SHP77 (cell line): ENCODE data around the gene MED15.
"Not testable (repeated sequence)": the region's sequence is repeated elsewhere in the genome, so short reads cannot be mapped to it uniquely, and the experiment has no call there.

Experiments
- DNase-seq, 2 experiments: peaks; one replicate each; lab custom pipeline; 2025; lab: John Stamatoyannopoulos, UW

MED15 gene

DNA sequence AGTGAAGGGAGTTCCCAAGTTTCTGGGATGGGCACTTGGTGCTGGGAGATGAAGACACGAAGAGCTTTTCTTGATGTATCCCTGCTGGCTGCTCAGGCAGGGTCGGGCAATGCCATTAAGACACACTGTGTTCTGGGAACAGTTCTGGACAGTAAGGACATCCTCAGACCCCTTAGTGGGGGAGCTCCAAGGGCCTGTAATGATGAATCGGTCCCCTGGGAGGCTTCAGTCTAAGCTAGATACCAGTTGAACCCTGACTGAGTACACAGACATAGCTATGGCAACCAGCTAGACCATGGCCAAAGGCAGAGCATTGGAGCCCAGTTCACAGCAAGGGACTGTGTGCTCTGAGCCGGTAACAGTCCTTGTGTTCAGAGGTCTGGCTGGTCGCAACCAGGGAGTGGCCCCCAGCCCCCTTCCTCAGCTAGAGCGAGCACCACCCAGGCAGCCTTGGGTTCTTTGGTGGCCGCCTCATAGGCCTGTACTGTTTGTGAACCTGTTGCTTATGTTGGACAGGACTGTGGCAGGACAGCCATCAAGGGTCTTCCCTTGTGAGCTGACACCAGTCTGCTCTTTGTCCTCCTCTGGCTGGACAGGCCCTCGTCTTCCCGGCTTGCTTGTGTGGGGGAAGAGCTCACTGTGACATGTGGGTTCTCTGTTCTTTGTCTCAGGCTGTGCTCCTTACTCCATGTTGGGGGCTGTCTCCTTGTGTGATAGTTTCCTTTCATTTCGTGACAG is 25.0 kb downstream of the MED15 start:
- no peak for DNase-seq

DNA sequence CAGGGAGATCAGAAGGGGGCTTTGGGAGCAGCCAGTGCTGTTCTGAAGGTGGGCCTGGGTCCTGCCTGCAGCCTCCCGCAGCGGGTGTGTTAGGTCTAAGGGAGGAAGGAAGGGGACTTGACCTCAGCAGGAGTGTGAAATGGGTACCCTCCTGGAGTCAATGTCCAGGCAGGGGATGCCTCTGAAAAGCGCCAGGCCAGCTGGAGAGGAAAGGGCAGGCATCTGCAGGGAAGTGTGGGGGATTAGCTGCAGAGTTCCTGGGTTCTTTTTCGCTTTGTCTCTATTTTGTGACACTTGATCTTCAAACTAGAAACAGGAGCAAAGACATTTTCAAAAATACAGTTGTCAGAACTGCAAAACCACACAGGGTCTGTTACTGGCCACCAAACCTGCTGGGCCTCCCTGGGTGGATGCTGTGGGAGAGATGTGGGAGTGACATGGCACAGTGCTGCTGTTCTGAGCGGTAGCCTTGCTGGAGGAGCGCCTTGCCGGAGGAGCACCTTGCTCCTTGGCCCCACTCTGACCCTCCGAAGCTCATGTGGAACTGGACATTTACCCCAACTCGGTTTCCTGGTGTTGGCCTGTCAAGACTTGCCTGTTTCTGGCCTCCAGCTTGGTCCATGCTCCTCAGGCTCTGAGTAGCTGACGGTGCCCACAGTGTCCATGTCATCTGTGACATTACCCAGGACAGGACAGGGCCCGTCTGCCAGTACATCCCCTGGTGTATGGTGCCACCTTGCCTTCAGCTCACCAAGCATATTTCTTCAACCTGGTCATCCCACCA is 25.9 kb downstream of the MED15 start:
- DNase-seq: no peak

DNA sequence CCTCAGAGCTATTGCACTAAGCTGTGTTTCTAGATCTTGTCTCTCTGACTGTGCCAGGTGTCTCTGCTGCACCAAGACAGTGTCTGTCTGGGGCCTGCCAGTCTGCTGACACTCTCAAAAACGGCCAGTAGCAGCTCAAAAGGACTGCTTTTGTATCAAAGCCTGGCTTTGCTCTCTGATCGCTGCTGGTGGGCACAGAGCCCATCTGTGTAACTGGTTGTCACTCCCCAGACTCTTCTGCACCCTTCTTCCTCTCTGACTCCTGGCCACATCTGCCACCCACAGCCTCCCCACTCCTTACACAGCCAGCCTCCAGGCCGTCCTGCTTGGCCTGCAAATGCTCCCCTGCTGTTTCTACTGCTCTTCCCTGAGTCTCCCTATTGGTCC is 26.5 kb downstream of the MED15 start:
- DNase-seq: no peak

DNA sequence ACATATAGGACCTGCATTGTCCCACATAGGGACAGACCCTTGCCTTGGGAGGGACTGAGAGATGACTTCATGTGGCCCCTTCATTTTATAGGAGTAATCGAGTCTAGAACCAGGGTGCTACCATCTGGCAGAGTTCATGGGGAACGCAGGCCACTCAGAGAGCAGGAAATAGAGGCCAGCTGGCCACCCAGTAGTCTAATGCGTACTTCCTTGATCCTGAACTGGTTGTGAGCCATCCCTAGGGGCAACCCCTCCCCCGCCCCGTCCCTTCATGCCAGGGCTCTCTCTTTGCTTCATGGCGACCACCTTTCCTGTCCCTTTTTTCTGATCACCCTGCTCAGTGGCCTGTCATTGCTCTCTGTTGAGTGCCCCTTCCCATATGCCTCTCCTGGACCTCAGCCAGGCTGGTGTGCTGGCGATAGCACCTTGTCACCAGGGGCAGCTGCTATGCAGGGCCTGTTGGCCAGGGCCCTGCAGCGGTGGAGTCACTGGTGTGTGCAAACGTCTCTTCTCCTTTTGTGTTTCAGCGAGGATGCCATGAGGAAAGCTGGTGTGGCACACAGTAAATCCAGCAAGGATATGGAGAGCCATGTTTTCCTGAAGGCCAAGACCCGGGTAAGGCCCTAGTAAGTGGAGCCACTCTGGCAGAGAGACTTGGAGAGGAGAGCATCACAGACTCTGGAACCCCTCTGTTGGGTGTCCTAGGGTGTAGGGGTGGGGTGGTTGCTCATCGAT is 29.3 kb downstream of the MED15 start:
- peak; percentile 76 to 84 for DNase-seq

GRCh38 chr22:20537325-20537756 is 29.9 kb downstream of the MED15 start:
- no peak for DNase-seq

DNA sequence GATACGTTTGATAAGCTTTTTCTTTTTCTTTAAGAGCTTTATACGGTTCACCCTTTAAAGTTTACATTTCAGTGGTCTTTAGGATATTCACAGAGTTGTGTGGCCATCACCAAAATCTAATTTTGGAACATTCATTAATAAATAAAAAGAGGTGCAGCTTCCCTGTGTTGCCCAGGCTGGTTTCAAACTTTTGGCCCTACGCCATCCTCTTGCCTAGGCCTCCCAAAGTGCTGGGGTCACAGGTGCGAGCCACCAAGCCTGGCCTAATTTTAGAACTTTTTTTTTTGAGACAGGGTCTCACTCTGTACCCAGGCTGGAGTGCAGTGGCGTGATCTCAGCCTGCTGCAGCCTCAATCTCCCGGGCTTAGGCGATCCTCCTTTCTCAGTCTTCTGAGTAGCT is 30.6 kb downstream of the MED15 start:
- DNase-seq: no peak

- not testable (repeated sequence) for DNase-seq
These were observed 31.5 kb downstream of the MED15 start for GRCh38 chr22:20538875-20539274.

GRCh38 chr22:20542055-20542454 is 34.6 kb downstream of the MED15 start:
- DNase-seq: no peak

- DNase-seq: no peak
These were observed 35.3 kb downstream of the MED15 start for GRCh38 chr22:20542736-20543135.

DNA sequence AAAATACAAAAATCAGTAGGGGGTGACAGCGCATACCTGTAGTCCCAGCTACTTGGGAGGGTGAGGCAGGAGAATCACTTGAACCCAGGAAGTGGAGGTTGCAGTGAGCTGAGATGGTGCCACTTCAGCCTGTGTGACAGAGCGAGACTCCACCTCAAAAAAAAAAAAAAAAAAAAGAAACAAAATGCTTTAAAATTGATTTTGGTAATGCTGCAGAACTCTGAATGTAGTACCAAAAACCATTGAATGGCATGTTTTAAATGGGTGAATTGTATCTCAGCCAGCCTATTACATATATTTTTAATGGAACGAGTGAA is 37.9 kb downstream of the MED15 start:
- DNase-seq: not testable (repeated sequence)

- DNase-seq: no peak
These were observed 38.5 kb downstream of the MED15 start for GRCh38 chr22:20545681-20546521.

GRCh38 chr22:20546541-20546950 is 39.1 kb downstream of the MED15 start:
- DNase-seq: no peak

DNA sequence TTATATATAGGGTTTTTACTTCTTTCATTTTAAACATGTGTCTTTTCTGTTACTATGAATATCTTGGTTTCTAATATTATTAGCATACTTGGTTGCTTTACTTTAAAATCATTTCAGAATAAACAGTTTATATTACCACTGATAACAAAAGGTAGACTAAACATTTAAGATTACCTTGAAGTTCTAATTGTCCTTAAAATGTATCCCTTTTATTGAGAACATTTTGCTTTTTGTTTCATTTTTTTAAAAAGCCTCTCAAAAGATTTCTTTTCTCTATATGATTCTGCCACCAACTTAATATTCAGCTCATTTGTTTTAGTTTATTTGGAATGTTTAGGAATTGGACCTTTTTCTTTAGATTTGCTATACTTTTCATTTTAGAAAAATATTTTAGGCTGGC is 39.6 kb downstream of the MED15 start:
- DNase-seq: no peak

GRCh38 chr22:20548806-20549205 is 41.4 kb downstream of the MED15 start:
- DNase-seq: no peak

- no peak for DNase-seq
These were observed 41.9 kb downstream of the MED15 start for GRCh38 chr22:20549232-20549841.

DNA sequence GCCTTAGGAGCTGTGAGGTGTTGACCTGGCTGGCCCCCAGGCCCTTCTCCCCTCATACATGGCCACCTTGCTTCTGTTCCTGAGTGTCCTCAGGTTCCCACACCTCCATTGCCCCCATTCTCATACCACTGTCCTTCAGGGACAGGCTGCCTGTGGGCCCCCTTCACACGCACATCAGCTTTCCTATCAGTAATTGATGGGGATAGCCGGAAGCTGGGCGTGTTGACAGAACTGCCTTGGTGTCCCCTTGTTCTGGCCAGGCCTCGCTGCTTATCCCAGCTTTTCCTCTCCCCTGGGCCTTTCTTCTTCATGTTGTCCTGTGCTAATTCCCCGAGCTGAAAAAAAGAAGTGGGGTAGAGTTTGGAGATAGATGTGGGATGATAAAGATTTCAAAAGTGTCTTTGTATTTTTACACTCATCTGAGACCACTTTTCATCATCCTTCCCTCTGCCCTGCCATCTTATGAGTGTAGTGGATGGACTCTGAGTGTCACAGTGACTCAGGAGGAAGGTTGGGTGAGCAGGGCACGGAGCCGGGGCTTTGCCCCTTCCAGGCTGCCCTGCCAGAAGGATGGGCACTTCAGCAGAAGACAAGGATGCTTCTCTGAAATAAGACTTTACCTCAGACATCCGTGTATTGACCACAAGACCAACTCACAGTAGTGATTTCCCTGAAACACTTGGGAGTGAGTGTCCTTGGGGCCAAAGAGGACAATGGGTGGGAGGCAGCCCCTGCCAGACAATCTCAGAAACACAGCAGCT is 42.8 kb downstream of the MED15 start:
- no peak for DNase-seq

DNA sequence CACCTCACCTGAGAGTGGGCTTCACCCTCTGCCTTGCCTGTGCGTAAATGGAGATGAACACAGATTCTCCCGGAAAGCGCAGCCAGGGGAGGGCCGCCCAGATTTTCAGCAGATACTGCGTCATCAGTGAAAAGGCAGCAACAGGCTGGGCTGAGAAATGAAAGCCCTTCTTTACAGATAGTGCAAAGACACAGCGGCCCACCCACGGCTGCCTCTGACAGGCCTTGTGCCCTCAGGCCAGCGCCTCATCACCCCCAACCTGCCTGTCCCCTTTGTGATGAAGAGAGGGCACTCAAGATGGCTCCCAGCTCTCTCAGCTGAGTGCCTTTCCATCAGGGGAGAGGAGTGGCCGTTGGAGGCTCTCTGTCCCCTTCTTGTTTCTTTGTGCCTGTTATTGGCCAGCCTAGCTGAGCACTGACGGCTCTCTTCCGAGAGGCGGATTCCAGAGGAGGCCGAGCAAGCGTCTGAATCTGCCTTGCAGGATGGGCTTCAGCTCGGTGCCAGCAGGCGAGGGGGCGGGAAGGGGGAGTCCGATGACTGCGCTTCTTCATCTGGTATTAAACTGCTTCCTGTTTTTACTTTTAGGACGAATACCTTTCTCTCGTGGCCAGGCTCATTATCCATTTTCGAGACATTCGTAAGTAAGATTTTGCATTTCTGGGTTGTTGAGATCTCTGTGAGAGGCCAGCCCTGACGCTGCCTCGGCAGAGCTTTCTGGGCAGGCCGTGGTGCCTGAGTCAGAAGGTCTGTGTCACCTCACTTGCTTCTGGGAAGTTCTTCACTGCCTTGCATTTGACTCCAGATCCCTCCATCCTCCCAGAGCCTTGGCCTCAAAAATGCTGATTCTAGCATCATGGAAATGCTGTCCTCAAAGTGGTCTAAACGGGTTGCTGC is 43.7 kb downstream of the MED15 start:
- DNase-seq: no peak

DNA sequence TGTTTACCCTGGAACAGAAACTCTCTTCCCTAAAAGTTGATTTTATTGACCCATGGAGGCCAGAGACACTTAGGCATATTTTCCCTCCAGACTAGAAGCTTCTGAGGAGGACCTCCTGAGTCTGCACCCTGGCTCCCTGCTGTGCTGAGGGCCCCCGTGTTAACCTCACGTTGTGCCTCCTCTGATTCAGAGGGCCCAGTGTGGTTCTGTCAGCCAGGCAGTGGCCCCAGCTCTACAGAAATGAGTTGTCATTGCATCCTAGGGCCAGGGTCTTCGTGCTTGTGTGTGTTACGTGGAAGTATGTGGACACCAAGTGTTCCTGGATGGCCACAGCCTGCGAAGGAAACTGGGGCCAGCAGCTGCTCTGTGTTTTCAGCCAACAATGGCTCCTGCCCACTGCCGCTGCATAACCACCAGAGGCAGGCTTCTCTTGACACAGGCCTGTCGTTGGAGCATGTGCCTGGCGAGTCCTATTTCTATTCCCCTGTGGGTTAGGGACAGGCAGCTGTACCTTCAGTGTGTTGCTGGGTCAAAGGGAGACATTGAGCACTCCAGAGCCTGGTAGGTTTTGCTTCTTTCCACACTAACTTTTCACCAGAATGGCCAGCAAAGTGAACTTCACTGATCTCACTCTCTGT is 44.5 kb downstream of the MED15 start:
- no peak for DNase-seq
